Loucy (cell line): ENCODE data around the gene C1orf35.

Experiments used
- CTCF ChIP-seq: fragments of 200-600 bp; sonication (generic); conservative IDR thresholded peaks from 2 replicates; pipeline ENCODE4 v1.5.1; 2014; ENCODE audit warnings: mild to moderate bottlenecking, antibody characterized with exemption, low read length
- EZH2phosphoT487 ChIP-seq: fragments of 200-600 bp; IDR thresholded peaks from 2 replicates; pipeline ENCODE4 v1.6.1; 2018; ENCODE audit warnings: antibody characterized with exemption, mild to moderate bottlenecking, moderate library complexity, borderline replicate concordance

GRCh38 chr1:228072658-228073043, 30.5 kb downstream of the C1orf35 start:
- TF ChIP-seq CTCF (no peak), EZH2phosphoT487 (no peak)
